Activated naive CD4-positive, alpha-beta T cell (primary cell): Measurements from ENCODE around the gene TSPAN15.
A peak's percentile ranks its signal among the peaks of the same experiment; 100 is the strongest.
"Not testable (repeated sequence)": the region's sequence is repeated elsewhere in the genome, so short reads cannot be mapped to it uniquely, and the experiment has no call there.

Source experiments
- DNase-seq, 4 experiments: peaks; one replicate each; lab custom pipeline; 2025; lab: John Stamatoyannopoulos, UW

Gene TSPAN15

GRCh38 chr10:69446650-69447151 is 4.6 kb upstream of the TSPAN15 start:
- no peak for DNase-seq

DNA sequence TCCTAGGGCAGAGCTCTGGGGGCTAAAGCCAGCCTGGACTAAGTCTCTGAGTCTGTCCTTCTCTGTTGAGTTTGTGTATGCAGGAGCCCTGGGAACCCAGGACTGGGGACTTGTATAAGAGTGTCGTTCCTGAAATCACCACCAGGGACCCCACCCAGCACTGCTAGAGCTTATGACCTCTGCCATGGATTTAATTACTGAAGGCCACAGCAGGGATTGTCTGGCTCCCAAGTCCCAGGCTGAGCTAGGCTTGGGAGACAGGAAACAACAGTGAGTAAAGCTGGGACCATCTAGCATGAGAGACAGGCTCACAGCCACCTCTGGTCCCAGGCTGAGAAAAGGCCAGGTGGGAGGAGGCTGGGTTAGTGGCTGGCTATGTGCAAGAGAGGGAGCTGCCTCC is 1.4 kb upstream of the TSPAN15 start:
- peak in 1 of 4 experiments; percentile 5 for DNase-seq

DNA sequence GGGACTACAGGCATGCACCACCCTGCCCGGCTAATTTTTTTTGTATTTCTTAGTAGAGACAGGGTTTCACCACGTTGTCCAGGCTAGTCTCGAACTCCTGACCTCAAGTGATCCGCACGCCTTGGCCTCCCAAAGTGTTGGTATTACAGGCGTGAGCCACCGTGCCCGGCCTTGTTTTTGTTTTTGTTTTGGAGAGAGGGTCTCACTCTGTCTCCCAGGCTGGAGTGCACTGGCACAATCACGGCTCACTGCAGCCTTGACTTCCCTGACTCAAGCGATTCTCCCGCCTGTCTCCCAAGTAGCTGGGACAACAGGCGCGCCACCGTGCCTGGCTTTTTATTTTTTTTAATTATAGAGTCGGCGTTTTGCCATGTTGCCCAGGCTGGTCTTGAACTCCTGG is 870 bp upstream of the TSPAN15 start:
- not testable (repeated sequence) for DNase-seq

GRCh38 chr10:69451784-69452251 is 553 bp downstream of the TSPAN15 start:
- no peak for DNase-seq

GRCh38 chr10:69452676-69453415 is 1.6 kb downstream of the TSPAN15 start:
- DNase-seq, result no peak

GRCh38 chr10:69453795-69454194 is 2.5 kb downstream of the TSPAN15 start:
- no peak for DNase-seq

- no peak for DNase-seq
These were observed 3.9 kb downstream of the TSPAN15 start for GRCh38 chr10:69455006-69455763.

DNA sequence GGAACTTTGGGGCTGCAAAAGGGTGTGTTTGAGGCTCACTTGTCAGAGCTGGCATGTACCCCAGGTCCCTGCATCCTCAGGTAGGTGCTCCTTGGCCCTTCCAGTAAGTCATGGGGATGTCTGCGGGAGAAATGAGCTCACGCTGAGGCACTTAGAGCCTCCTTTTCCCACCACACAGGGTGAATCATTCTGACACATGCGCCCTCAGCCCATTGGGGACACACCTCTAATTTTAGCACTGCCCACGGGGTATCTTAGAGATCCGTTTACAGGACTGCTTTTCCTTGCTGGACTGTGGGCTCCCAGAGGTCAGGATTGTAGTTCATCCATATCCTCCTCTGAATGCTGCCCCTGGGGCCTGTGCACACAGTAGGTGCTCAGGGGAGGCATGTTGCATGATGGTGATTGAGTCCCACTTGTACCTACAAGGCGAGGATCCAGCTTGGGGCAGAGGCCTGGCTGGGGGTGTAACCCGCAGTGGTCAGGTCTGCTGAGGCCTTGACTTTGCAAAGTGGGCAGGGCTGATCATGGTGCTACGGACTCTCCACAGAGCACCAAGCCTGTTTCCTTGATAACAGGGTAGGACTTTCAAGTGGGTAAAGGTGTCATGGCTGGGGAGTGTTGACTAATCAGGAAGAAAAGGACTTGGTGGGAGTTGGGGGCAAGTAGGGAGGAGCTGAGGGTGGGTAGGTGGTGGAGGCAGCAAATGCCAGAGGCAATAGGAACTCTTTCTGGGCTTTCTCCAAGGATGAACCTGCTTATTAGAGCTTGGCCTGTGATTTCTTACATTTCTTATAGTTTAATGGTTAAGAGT is 5.8 kb downstream of the TSPAN15 start:
- DNase-seq, result no peak

GRCh38 chr10:69457771-69458237 is 6.5 kb downstream of the TSPAN15 start:
- no peak for DNase-seq

- DNase-seq, result no peak
These were observed 7.3 kb downstream of the TSPAN15 start for GRCh38 chr10:69458430-69459100.

GRCh38 chr10:69459101-69459790 is 8.0 kb downstream of the TSPAN15 start:
- DNase-seq, result no peak

DNA sequence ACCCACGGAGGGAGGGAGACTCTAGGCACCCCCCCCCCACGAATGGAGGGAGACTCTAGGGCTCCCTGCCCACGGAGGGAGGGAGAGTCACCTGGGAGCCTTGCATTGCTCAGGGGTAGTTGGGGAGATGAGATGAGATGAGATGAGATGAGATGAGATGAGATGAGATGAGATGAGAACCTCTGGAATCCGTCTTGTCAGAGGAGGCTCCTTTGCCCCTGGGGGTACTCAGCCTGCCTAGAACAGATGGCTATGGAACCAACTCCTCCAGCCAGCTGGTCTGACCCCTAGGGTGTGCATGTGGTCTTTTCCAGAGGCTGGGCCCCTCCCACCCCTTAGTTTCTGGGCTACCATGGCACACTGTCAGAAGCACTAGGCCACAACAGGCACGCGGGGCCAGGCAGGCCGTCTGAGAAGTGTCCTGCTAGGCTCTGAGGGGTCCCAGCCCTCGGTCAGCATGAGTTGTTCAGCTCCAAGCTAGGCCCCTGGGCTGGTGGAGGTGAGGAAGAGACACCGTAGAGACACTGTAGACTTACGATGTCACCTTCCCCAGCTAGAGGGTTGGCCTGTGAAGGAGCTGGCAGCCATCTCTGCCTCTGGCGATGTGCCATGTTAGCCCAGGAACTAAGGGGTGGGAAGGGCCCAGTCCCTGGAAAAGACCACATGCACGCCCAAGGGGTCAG is 8.8 kb downstream of the TSPAN15 start:
- DNase-seq, result no peak

- DNase-seq, result no peak
These were observed 9.4 kb downstream of the TSPAN15 start for GRCh38 chr10:69460576-69461242.

GRCh38 chr10:69461243-69462025 is 10.2 kb downstream of the TSPAN15 start:
- DNase-seq, result no peak

GRCh38 chr10:69463886-69464285 is 12.6 kb downstream of the TSPAN15 start:
- no peak for DNase-seq

GRCh38 chr10:69464401-69464800 is 13.1 kb downstream of the TSPAN15 start:
- DNase-seq, result no peak

- no peak for DNase-seq
These were observed 13.6 kb downstream of the TSPAN15 start for GRCh38 chr10:69464801-69465401.

- no peak for DNase-seq
These were observed 14.3 kb downstream of the TSPAN15 start for GRCh38 chr10:69465457-69466157.
